Heart left ventricle (tissue), 16 donors: Measurements from ENCODE around the gene SKAP2. TPM values are rescaled to one million over a fixed set of nuclear protein-coding genes. Genes with fewer than 3 reads are reported as not detected.

Experiments
- ATAC-seq, 4 donors: fragments of 200-7000 bp; cut with Tn5 transposase; one replicate each; pipeline ENCODE4 v1.9.1; 2020 to 2022; ENCODE audit warnings: moderate library complexity in 4 of 4, mild to moderate bottlenecking in 3 of 4, moderate number of reproducible peaks in 1 of 4
- DNase-seq, 5 donors: peaks; one replicate each; pipeline ENCODE4 v3.0.0-alpha.2; 2020
- H3K27ac ChIP-seq, 12 donors: fragments of 200-600 bp; sonication (generic) in 4 of 12; one replicate each; pipeline versions ENCODE4 v1.5.0 to v1.8.0; 2016 to 2022; ENCODE audit warnings: mild to moderate bottlenecking in 2 of 12
- H3K27me3 ChIP-seq, 9 donors: fragments of 200-600 bp; sonication (generic) in 2 of 9; one replicate each; pipeline versions ENCODE4 v1.5.1 to v1.8.0; 2016 to 2022; ENCODE audit warnings: mild to moderate bottlenecking in 3 of 9
- H3K36me3 ChIP-seq, 9 donors: fragments of 200-600 bp; sonication (generic) in 2 of 9; one replicate each; pipeline versions ENCODE4 v1.5.0 to v1.8.0; 2018 to 2022; ENCODE audit warnings: mild to moderate bottlenecking in 2 of 9
- H3K4me1 ChIP-seq, 12 donors: fragments of 200-600 bp; sonication (generic) in 4 of 12; one replicate each; pipeline versions ENCODE4 v1.5.0 to v1.8.0; 2016 to 2022; ENCODE audit warnings: mild to moderate bottlenecking in 3 of 12
- H3K4me3 ChIP-seq, 12 donors: fragments of 200-600 bp; sonication (generic) in 4 of 12; one replicate each; pipeline versions ENCODE4 v1.5.0 to v1.8.0; 2017 to 2022; ENCODE audit warnings: mild to moderate bottlenecking in 9 of 12, moderate library complexity in 4 of 12
- H3K9me3 ChIP-seq, 12 donors: fragments of 200-600 bp; sonication (generic) in 4 of 12; one replicate each; pipeline versions ENCODE4 v1.5.0 to v1.8.0; 2016 to 2022; ENCODE audit warnings: mild to moderate bottlenecking in 1 of 12
- POLR2A ChIP-seq, 2 donors: fragments of 450-650 bp; IDR thresholded peaks; one replicate each; pipeline ENCODE4 v1.6.1; 2017; ENCODE audit warnings: antibody characterized with exemption in 2 of 2, mild to moderate bottlenecking in 2 of 2, moderate library complexity in 2 of 2
- WGBS, 4 donors: extraction: QIAGEN DNeasy Blood & Tissue Kit in 2 of 4; methylation state at CpG; one replicate each; pipeline versions ENCODE4 v1.1.5 to v1.1.7; 2013 to 2018; 5-methylcytosine and 5-hydroxymethylcytosine counted together
- intact Hi-C, 10 donors: fragments of 100-400 bp; cut with DNase I; formaldehyde crosslinking; loops; one replicate each; pipeline versions ENCODE4 v1.11.1 to v1.14.2; 2022
- polyA plus RNA-seq, 2 donors: library from polyadenylated mRNA; stranded (reverse); fragments of 200-250 nt; gene quantifications; one replicate each; pipeline ENCODE4 v1.2.3, GENCODE V29; 2013
- total RNA-seq, 9 donors: library from RNA; depleted of rRNA in 2 of 9; stranded (reverse); fragments of >200 nt in 2 of 9; fragmentation: NEBNext Ultra II Directional in 3 of 9; extraction: Animal tissue kit (Norgen Biotek cat#: 25700) in 3 of 9; gene quantifications; one replicate each; pipeline versions ENCODE4 v1.1.0 to v1.2.4, GENCODE V29; 2016 to 2023
- TF ChIP-seq, protein P1 (sequence below), 12 donors: fragments of 200-600 bp; sonication (generic) in 4 of 12; IDR thresholded peaks; one replicate each; pipeline versions ENCODE4 v1.5.0 to v1.8.0; 2018 to 2022; ENCODE audit warnings: antibody characterized with exemption in 12 of 12, mild to moderate bottlenecking in 5 of 12
- donor health status: ischemic (EF 13 %, LVEDD 7.1; RV severe dilation, severe dysfunction).
- donor health status: healthy with polysubstance abuse.
- donor health status: DM: no; HTN: yes; CAD: no.
- donor health status: DM: no; HTN: no; CAD: no.
- donor health status: ischemic (EF 25% LVEDD 6.9; RV normal size, moderate dysfunction).
- donor health status: ischemic (EF 25% LVEDD 5.7; RV mildly dilated, moderate dysfunction).
- donor health status: healthy.
- donor health status: DM: yes; HTN: yes; CAD: no.
- donor health status: ischemic (EF 35%, LVEDD 5.7; RV mildly dilated, moderate dysfunction).
- donor health status: nonischemic (EF 11% LVEDD 7.7; RV severe dilation, severe dysfunction).
- donor health status: DM: yes; HTN: yes; CAD: no.
- donor health status: PGD.
- donor health status: ischemic (EF 29% LVEDD 5.4; RV normal size, mild dysfunction).
- donor health status: nonischemic (EF 23%, LVEDD 6.1; RV moderate dilation, normal function).

The SKAP2 gene
- total and polyA plus RNA-seq, 11 donors, result 0.99 to 17.3 (median 3.6) TPM

DNA sequence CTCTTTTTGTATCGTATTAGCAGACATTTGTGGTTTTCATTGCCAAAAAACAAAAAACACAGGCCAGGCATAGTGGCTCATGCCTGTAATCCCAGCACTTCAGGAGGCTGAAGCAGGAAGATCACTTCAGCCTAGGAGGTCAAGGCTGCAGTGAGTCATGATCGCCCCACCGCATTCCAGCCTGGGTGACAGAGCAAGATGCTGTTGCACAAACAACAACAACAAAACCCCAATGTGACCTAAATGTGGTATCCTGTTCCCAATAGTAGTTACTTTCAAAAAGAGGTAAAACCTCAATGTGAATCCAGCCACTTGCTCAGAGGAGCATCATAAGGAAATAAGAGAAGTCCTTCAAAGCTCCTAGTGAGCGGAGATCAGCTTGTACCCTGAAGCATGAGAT lies 45.8 kb upstream of the SKAP2 start:
- intact Hi-C loops, result no loop called here
- no peaks in the 10 kb centered on the region for H3K4me1 ChIP-seq
- TF ChIP-seq, protein P1, sequence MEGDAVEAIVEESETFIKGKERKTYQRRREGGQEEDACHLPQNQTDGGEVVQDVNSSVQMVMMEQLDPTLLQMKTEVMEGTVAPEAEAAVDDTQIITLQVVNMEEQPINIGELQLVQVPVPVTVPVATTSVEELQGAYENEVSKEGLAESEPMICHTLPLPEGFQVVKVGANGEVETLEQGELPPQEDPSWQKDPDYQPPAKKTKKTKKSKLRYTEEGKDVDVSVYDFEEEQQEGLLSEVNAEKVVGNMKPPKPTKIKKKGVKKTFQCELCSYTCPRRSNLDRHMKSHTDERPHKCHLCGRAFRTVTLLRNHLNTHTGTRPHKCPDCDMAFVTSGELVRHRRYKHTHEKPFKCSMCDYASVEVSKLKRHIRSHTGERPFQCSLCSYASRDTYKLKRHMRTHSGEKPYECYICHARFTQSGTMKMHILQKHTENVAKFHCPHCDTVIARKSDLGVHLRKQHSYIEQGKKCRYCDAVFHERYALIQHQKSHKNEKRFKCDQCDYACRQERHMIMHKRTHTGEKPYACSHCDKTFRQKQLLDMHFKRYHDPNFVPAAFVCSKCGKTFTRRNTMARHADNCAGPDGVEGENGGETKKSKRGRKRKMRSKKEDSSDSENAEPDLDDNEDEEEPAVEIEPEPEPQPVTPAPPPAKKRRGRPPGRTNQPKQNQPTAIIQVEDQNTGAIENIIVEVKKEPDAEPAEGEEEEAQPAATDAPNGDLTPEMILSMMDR (IDR thresholded peaks at IDR 0.05), result no peak
- TF ChIP-seq POLR2A (IDR thresholded peaks at IDR 0.05), result no peak
- H3K9me3 ChIP-seq, result no peaks in the 10 kb centered on the region
- ATAC-seq (no peak), DNase-seq (peak in 1 of 5 donors; percentile 21)
- no peaks in the 10 kb centered on the region for H3K36me3 ChIP-seq
- H3K27ac ChIP-seq, result no peak overlapping the region
- WGBS, 4 donors, result 79 to 87% (median 84%) methylated on average over 4 of the region's 4 CpGs
- no peak overlapping the region for H3K4me3 ChIP-seq
- H3K27me3 ChIP-seq, result no peaks in the 10 kb centered on the region

DNA sequence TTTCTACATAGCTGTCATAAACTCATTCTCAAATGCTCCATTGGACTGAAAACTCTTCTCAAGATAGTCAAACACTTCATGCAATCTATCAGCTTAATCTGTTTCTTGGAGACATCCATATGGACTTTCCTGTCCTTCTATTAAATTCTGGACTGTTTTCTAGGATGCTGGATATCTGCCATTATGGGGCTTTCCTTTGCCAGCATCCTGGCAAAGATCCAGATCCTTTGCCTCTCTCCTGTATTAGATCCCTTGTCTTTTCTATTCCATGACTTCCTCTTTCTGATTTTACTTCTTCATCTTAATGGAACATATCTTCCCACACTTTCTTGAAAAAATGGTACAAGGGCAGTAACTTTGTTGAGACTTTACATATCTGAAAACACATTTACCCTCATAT lies 35.9 kb upstream of the SKAP2 start:
- H3K4me1 ChIP-seq, result no peaks in the 10 kb centered on the region
- peaks cover 0 to 25% (median 4%) of the 10 kb centered on the region in 9 donors for H3K27me3 ChIP-seq
- no peak overlapping the region for H3K27ac ChIP-seq
- TF ChIP-seq, protein P1 (IDR thresholded peaks at IDR 0.05), result no peak
- no peak for TF ChIP-seq POLR2A (IDR thresholded peaks at IDR 0.05)
- intact Hi-C loops, result no loop called here
- ATAC-seq (no peak), DNase-seq (no peak)
- H3K9me3 ChIP-seq, result no peaks in the 10 kb centered on the region
- no peak overlapping the region for H3K4me3 ChIP-seq
- no peaks in the 10 kb centered on the region for H3K36me3 ChIP-seq

DNA sequence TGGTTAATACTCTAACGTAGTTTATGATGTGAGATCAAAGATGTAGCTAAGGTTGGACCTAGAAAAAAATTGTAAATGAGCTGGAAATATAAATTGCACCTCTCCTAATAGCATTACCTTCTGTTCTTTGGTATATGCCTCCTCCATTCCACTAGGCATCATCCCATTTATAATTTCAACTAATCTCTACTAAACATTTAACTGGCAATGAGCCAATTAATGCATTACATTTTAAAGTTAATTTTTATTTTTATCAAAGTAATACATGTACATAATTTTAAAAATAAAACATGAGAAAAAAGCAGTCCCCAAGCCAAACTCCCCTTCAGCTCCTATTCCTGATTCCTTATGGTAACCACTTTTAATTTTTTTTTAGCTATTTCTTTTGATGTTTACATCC lies 35.1 kb upstream of the SKAP2 start:
- DNase-seq (no peak), ATAC-seq (no peak)
- WGBS, 4 donors, result 69 to 83% (median 75%) methylated on average over 1 of the region's 1 CpG
- Histone ChIP-seq H3K27ac (no peak overlapping the region), H3K9me3 (no peaks in the 10 kb centered on the region), H3K27me3 (peaks cover 0 to 32% (median 6%) of the 10 kb centered on the region in 9 donors), H3K36me3 (no peaks in the 10 kb centered on the region), H3K4me1 (no peaks in the 10 kb centered on the region), H3K4me3 (no peak overlapping the region)
- TF ChIP-seq POLR2A (IDR thresholded peaks at IDR 0.05), result no peak
- TF ChIP-seq, protein P1 (IDR thresholded peaks at IDR 0.05), result no peak
- intact Hi-C loops, result no loop called here

DNA sequence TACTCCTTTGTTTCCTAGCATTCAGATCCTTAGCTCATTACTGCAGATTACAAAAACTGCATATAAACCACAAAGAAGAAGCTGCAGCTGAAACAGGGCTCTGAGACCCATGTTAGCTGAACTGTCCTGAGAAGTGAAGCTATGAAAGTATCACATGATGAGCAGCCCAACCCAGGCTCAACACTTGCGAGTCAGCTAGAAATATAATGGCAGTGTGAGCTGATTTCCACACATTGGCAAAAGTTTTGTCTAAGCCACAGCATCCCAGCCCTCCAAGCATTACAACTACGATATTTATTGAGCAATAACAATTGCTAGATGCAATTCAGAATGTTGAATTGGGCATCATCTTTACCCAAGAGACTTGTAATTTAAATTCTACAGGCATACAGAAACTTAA lies 34.5 kb upstream of the SKAP2 start:
- ATAC-seq (no peak), DNase-seq (no peak)
- peaks cover 0 to 32% (median 6%) of the 10 kb centered on the region in 9 donors for H3K27me3 ChIP-seq
- no peak overlapping the region for H3K4me3 ChIP-seq
- no peak overlapping the region for H3K27ac ChIP-seq
- WGBS, 4 donors, result 79 to 87% (median 82%) methylated on average over 2 of the region's 2 CpGs
- intact Hi-C loops, result no loop called here
- no peaks in the 10 kb centered on the region for H3K4me1 ChIP-seq
- no peaks in the 10 kb centered on the region for H3K9me3 ChIP-seq
- TF ChIP-seq, protein P1 (IDR thresholded peaks at IDR 0.05), result no peak
- no peak for TF ChIP-seq POLR2A (IDR thresholded peaks at IDR 0.05)
- no peaks in the 10 kb centered on the region for H3K36me3 ChIP-seq
